HL-60 (cell line): ENCODE results near the gene CGGBP1.

Source experiments
- CTCF ChIP-seq: IDR thresholded peaks from one replicate; pipeline ENCODE4 v1.5.1; 2011; ENCODE audit warnings: low read length, control low read depth, inconsistent platforms; ENCODE audit not compliant: insufficient read depth
- GABPA ChIP-seq: IDR thresholded peaks from 2 replicates; pipeline ENCODE4 v1.6.1; 2012; ENCODE audit warnings: low read depth
- POLR2AphosphoS5 ChIP-seq: IDR thresholded peaks from 2 replicates; pipeline ENCODE4 v1.6.1; 2012; ENCODE audit warnings: low read depth
- REST ChIP-seq: IDR thresholded peaks from 2 replicates; pipeline ENCODE4 v1.6.1; 2012; ENCODE audit warnings: low read depth; ENCODE audit not compliant: insufficient replicate concordance
- SPI1 ChIP-seq: IDR thresholded peaks from 2 replicates; pipeline ENCODE4 v1.6.1; 2012; ENCODE audit warnings: low read depth, mild to moderate bottlenecking, borderline replicate concordance

DNA sequence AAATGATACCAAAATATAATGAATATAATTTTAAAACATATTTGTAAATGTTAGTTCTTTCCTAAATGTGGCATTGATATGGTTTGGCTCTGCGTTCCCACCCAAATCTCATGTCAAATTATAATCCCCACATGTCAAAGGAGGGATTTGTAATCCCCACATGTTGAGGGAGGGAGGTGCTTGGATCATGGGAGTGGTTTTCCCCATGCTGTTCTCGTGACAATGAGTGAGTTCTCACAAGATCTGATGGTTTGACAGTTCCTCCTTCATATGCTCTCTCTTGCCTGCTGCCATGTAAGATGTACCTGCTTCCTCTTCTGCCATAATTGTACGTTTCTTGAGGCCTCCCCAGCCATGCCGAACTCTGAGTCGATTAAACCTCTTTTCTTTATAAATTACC is 12.0 kb downstream of the CGGBP1 start:
- TF ChIP-seq CTCF (no peak), POLR2AphosphoS5 (no peak), REST (no peak), SPI1 (no peak), GABPA (no peak)
